HEK293T (cell line): ENCODE data around the gene MDC1.

ENCODE experiments used
- BHLHE40 ChIP-seq: fragments of 450-650 bp; IDR thresholded peaks from 2 replicates; pipeline ENCODE4 v1.6.1; 2016; ENCODE audit warnings: mild to moderate bottlenecking, moderate library complexity, borderline replicate concordance
- CTBP1 ChIP-seq: fragments of 450-650 bp; IDR thresholded peaks from 2 replicates; pipeline ENCODE4 v1.6.1; 2016; ENCODE audit warnings: borderline replicate concordance
- ELF4 ChIP-seq: fragments of 450-650 bp; IDR thresholded peaks from 2 replicates; pipeline ENCODE4 v1.6.1; 2017; ENCODE audit warnings: antibody characterized with exemption
- FOXA1 ChIP-seq: fragments of 450-650 bp; IDR thresholded peaks from 2 replicates; pipeline ENCODE4 v1.6.1; 2016; ENCODE audit warnings: mild to moderate bottlenecking
- FOXK2 ChIP-seq: fragments of 450-650 bp; IDR thresholded peaks from 2 replicates; pipeline ENCODE4 v1.6.1; 2016; ENCODE audit warnings: mild to moderate bottlenecking
- FOXM1 ChIP-seq: fragments of 450-650 bp; IDR thresholded peaks from 2 replicates; pipeline ENCODE4 v1.6.1; 2017; ENCODE audit warnings: mild to moderate bottlenecking, borderline replicate concordance
- HDGF ChIP-seq: fragments of 450-650 bp; IDR thresholded peaks from 2 replicates; pipeline ENCODE4 v1.6.1; 2017; ENCODE audit warnings: antibody characterized with exemption, borderline replicate concordance
- L3MBTL2 ChIP-seq: fragments of 450-650 bp; conservative IDR thresholded peaks from 2 replicates; pipeline ENCODE4 v1.6.1; 2016; ENCODE audit warnings: mild to moderate bottlenecking
- NFRKB ChIP-seq: fragments of 450-650 bp; IDR thresholded peaks from 2 replicates; pipeline ENCODE4 v1.6.1; 2016; ENCODE audit warnings: mild to moderate bottlenecking, moderate library complexity
- SUZ12 ChIP-seq: fragments of 450-650 bp; IDR thresholded peaks from 2 replicates; pipeline ENCODE4 v1.6.1; 2016; ENCODE audit warnings: mild to moderate bottlenecking
- TARDBP ChIP-seq: fragments of 450-650 bp; IDR thresholded peaks from 2 replicates; pipeline ENCODE4 v1.6.1; 2016

DNA sequence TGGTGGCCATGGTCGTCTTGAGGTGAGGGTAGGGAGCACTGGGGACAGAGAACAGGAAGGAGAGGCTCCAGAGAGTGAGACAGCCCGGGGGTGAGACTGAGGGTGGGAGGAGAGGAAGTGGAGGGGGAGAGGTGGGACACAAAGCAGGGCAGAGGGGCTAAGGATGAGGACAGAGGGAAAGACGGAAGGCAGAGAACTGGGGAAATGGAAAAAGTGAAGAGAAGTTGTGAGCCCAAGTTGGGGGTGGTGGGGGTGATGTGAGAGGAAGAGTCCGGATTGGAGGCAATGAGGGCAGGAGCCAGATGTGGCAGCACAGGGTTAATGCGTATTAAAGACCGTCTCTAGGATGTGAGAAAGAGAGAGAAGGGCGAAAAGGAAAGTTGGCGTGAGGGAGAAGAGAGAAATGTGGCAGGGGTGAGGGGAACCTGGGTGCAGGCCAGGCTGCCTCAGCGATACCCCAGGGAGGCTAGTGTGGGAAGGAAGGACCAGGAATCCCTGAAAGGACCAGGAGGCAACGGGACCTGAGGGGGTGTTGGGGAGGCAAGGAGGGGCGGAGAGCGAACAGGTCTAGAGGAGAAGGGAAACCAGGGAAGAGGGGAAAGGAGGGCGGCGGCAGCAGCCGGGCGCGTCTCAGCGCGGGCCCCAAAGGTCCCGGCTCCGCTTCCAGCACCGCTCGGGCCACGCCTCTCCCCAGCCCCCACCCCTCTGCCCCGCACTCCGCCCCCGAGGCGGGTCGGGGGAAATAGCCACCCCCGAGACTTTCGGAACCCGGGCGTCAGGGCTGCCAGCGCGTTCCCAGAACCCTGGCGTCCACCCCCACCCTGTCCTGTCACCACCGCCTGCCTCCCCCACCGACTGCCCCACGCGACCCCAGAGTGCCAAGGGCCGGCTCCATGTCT, 30.8 kb downstream of the MDC1 start, which contains the start of gene PPP1R18:
- TF ChIP-seq SUZ12 = no peak
- no peak for TF ChIP-seq FOXM1
- TF ChIP-seq HDGF = no peak
- TF ChIP-seq L3MBTL2 = no peak
- TF ChIP-seq BHLHE40 = no peak
- no peak for TF ChIP-seq FOXK2
- TF ChIP-seq CTBP1 = no peak
- TF ChIP-seq ELF4 = no peak
- no peak for TF ChIP-seq FOXA1
- no peak for TF ChIP-seq TARDBP
- TF ChIP-seq NFRKB = no peak
